ENCODE measurements around the gene CHGA.

GRCh38 chr14:92949496-92950192, 26.7 kb downstream of the CHGA start:
- TF ChIP-seq CTCF (conservative IDR thresholded peaks at IDR 0.05) (no peak), EZH2 (IDR thresholded peaks at IDR 0.05; ENCODE audit: low read depth) (no peak)

All from PC-9 (cell line).